ENCODE results near the gene AR. TPM values are rescaled to one million over a fixed set of nuclear protein-coding genes. Genes with fewer than 3 reads are reported as not detected.

Gene AR
- total and polyA plus RNA-seq, 2 of the 8 experiments (the other 6 are each of a cell fraction or from before 2014, with no cell fraction given): 7.1 to 10.7 TPM

DNA sequence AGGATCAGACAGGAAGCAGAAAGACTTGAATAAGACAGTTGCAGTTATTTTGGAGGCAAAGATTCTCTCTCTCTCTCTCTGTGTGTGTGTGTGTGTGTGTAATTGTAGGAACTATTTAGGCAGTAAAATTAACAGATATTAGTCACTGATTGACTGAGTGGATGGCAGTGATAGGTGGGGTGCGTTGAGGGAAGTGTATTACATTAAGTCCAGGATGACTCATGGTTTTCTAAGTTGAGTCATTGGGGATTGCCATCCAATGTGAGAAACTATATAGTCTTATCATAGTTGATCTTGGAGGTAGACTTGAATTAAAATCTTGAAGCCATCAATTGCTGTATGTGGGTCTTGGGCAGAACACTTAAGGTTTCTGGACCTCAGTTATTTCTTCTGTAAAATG, 75.4 kb downstream of the AR start:
- DNase-seq (ENCODE audit: low read depth in 1 of 2, low spot score in 2 of 2): no peak
- FAIRE-seq: no peak
- Histone ChIP-seq H3K23me2 (ENCODE audit: low read depth, low read length) (no peaks in the 10 kb centered on the region), H3K4me1 (replicated peaks in 1 of 4; ENCODE audit: control insufficient read depth in 3 of 4, insufficient read depth in 4 of 4, low read length in 3 of 4) (no peaks in the 10 kb centered on the region), H2BK15ac (ENCODE audit: low read length) (no peak overlapping the region), H3K4me2 (ENCODE audit: insufficient read depth in 1 of 2, low read depth in 2 of 2, low read length in 2 of 2) (no peak overlapping the region), H3K23ac (ENCODE audit: insufficient read length) (no peak overlapping the region), H2BK5ac (ENCODE audit: low read depth, low read length) (no peak overlapping the region), H3K4me3 (ENCODE audit: extremely low read depth in 1 of 4, insufficient read depth in 2 of 4, low read depth in 3 of 4, low read length in 4 of 4) (no peak overlapping the region), H3K9me3 (ENCODE audit: insufficient read depth in 2 of 2, low read depth in 1 of 2, low read length in 1 of 2) (no peaks in the 10 kb centered on the region), H3K9ac (replicated peaks in 1 of 4; ENCODE audit: extremely low read depth in 1 of 4, low read depth in 3 of 4, low read length in 3 of 4) (no peak overlapping the region), H2BK20ac (ENCODE audit: low read length) (no peak overlapping the region), H4K8ac (ENCODE audit: extremely low read depth, insufficient read depth, low read length) (no peak overlapping the region), H3K56ac (replicated peaks; ENCODE audit: insufficient read length, low read depth, low read length) (no peak overlapping the region), H2AFZ (ENCODE audit: low read length) (no peak overlapping the region), H3K14ac (ENCODE audit: insufficient read length) (no peak overlapping the region), H3K36me3 (ENCODE audit: control insufficient read depth in 2 of 4, insufficient read depth in 4 of 4, low read length in 3 of 4) (no peaks in the 10 kb centered on the region), H3K18ac (ENCODE audit: extremely low read depth, low read length) (no peak overlapping the region), H3K4ac (replicated peaks; ENCODE audit: insufficient read length, low read depth, low read length) (no peak overlapping the region), H2AK5ac (ENCODE audit: low read depth, low read length) (no peak overlapping the region), H3K27ac (ENCODE audit: low read depth, low read length) (no peak overlapping the region), H2BK12ac (ENCODE audit: low read depth, low read length) (no peak overlapping the region), H4K5ac (ENCODE audit: insufficient read length, low read depth, low read length) (no peak overlapping the region), H2BK120ac (replicated peaks; ENCODE audit: low read depth, low read length) (no peak overlapping the region), H3K27me3 (replicated peaks in 1 of 4; ENCODE audit: control insufficient read depth in 3 of 4, extremely low read depth in 1 of 4, insufficient read depth in 3 of 4, low read length in 3 of 4) (no peaks in the 10 kb centered on the region), H4K20me1 (replicated peaks in 1 of 2; ENCODE audit: control insufficient read depth in 1 of 2, insufficient read depth in 2 of 2, low read length in 2 of 2) (no peaks in the 10 kb centered on the region), H4K91ac (replicated peaks; ENCODE audit: insufficient read length, low read length) (no peak overlapping the region), H3K79me2 (ENCODE audit: control insufficient read depth in 1 of 2, insufficient read depth in 2 of 2, low read length in 2 of 2) (no peaks in the 10 kb centered on the region), H3K79me1 (ENCODE audit: low read depth, low read length) (no peaks in the 10 kb centered on the region)
- ChIA-PET CTCF (ENCODE audit: partially characterized antibody) (no interaction called here), POLR2A (ENCODE audit: partially characterized antibody) (no interaction called here)
- no peak for TF ChIP-seq JUN (IDR thresholded peaks at IDR 0.05; ENCODE audit: low read depth, low read length)
- TF ChIP-seq PHF8 (conservative IDR thresholded peaks at IDR 0.05; ENCODE audit: low read depth, low read length): no peak
- TF ChIP-seq POU5F1 (IDR thresholded peaks at IDR 0.05; ENCODE audit: low read depth, low read length): no peak
- no peak for TF ChIP-seq RAD21 (IDR thresholded peaks at IDR 0.05 in 1 of 2, conservative IDR thresholded peaks at IDR 0.05 in 1 of 2; ENCODE audit: low read depth in 2 of 2, low read length in 2 of 2)
- WGBS, 2 experiments (ENCODE audit: extremely low coverage in 1 of 2, insufficient coverage in 1 of 2, insufficient read length in 1 of 2, insufficient replicate concordance in 2 of 2, low coverage in 1 of 2, low lambda C conversion rate in 2 of 2, missing lambda C conversion rate in 1 of 2): 100% methylated on average over 1 of the region's 1 CpG; no CpG with 5 or more reads in 1 of the 2 experiments

Measured in H1 (cell line).